ENCODE results near the gene RASD2.

The RASD2 gene

GRCh38 chr22:35518811-35519210, 21.8 kb upstream of the RASD2 start:
- DNase-seq (ENCODE audit: low spot score) = no peak

DNA sequence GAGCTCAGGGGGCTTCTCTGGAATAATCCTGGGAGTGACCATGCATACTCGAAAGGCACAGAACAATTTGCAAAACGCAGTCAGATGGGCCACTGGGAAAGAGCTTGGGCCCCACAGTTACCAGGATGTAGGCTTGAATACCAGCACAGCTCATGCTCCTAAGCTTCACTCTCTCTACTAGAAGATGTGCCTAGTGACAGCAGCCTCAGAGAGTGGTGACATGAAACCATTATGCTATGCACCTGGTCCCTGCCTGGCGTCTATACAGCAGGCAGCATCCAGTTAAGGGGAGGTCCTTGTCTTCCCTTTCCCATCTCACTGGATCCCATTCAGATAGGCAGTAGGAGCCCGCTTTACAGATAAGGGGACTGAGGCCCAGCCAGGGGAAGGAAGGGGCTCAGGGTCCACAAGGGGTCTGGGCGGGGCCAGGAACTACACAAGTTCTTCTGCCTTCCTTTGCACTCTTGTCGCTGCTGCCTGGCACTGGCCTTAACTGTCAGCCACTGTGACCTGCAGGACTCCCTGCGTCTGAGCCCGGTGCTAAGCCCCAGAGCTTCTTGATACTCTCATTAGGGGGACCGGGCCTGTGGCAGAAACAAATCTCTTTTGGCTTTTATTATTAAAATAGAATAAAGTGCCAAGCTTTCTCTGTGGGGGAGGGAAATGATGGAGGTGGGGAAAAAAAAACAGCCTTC, 21.2 kb upstream of the RASD2 start:
- DNase-seq (ENCODE audit: low spot score) = no peak

DNA sequence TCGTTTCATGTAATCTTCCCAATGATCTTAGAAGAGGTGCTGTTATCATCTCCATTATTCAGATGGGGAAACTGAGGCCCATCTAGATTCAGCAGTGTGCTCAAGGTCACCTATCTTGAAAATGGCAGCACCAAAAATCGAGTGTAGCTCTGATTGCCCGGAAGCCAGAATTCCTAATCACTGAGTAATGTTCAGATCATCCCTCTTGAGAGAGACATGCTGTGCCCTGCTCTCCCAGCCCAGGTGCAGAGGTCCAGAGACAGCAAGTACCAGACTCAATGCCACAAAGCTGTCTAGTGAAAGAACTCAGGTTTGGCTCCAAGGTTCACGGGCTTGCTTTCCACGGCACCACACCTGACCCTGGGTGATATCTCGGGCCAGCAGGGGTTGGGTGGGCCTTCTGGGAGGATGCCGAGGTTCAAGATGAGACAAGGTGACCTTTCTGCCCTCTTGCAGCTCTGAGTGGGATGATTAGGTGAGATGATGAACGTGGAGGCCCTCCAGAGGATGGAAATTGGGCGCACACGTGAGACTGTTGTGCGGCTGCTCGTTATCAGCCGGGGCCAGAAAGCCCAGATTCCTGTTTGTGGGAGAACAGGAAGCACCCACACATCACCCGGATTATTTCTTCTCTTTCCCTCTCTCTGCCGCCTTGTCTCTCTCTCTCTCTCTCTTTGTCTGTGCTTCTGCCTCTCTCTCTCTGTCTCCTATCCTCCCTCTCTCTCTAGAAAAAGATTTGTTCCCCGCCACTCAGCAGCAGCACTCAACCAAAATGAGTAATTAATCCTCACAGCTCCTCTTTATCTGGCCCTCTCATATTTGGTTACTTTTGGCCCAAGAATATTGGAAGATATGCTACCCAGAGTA, 19.0 kb upstream of the RASD2 start:
- no peak for DNase-seq (ENCODE audit: low spot score)

GRCh38 chr22:35522225-35523149, 18.1 kb upstream of the RASD2 start:
- DNase-seq (ENCODE audit: low spot score) = no peak

- DNase-seq (ENCODE audit: low spot score) = no peak
Measured at GRCh38 chr22:35523167-35523947, 17.3 kb upstream of the RASD2 start.

DNA sequence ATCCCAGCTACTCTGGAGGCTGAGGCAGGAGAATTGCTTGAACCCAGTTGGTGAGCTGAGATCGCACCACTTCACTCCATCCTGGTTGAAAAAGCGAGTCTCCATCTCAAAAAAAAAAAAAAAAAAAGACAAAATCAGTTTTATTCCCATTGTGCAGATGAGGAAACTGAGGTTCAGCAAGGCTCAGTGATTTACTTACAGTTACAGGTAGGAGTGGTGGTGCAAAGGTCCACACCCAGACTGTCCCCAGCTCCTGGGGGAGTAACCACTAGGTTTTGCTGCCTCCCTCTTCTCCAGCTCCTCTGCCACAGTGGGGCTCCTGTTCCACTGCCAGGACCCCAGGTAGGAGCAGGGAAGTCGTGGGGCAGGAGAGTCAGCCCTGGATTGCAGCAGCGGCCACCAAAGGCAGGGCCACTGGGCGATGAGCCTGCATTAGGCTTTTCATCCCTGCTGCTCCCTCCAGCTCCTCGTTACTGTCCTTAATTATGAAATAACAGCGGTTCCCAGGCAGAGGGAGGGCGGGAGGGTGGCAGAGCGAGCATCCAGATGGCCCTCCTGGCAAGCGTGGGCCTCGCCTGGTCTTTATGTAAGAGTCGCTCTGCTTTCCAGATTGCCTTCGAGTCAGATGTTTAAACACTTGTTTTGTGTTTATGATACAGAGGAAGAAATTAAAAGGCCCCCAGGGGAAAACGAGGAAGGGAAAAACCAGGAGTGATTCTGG, 15.5 kb upstream of the RASD2 start:
- DNase-seq (ENCODE audit: low spot score) = no peak

GRCh38 chr22:35525687-35526332, 14.8 kb upstream of the RASD2 start:
- DNase-seq (ENCODE audit: low spot score) = no peak

- DNase-seq (ENCODE audit: low spot score) = no peak
Measured at GRCh38 chr22:35526333-35526979, 14.2 kb upstream of the RASD2 start.

GRCh38 chr22:35528927-35529326, 11.7 kb upstream of the RASD2 start:
- no peak for DNase-seq (ENCODE audit: low spot score)

DNA sequence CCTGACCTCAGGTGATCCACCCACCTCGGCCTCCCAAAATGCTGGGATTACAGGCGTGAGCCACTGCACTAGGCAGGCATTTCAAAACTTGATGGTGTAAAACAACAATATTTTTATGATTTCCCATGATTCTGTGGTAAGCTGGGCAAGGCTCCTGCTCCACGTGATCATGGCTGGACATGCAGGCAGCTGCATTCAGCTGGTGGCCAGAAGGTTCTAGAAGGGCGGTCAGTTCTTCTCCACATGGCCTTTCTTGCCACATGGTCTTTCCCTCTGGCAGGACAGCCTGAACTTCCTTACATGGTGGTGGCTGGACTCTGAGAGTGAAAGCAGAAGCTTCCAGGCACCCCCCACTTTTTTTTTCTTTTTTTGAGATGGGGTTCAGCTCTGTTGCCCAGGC, 9.9 kb upstream of the RASD2 start:
- no peak for DNase-seq (ENCODE audit: low spot score)

- no peak for DNase-seq (ENCODE audit: low spot score)
Measured at GRCh38 chr22:35531202-35531601, 9.4 kb upstream of the RASD2 start.

DNA sequence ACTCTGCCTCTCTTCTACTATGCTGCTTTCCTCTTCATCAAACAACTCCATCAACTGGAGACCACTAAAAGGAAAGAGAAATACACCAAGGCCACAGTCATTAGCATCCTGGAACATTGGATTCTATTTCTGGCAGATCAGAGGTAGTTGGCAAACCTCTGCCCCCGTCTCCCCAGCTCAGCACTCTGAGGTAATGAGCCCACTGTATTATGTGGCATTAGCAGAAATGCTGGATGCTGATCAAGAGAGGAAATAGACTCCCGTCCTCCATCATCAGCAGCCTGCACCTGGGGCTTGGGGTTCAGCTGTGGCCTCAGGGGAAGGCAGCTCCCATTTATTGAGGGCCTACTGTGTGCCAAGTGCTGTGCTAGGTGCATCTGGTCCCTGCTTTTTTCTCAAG, 9.0 kb upstream of the RASD2 start:
- no peak for DNase-seq (ENCODE audit: low spot score)

GRCh38 chr22:35533365-35534029, 7.1 kb upstream of the RASD2 start:
- no peak for DNase-seq (ENCODE audit: low spot score)

GRCh38 chr22:35534091-35534490, 6.5 kb upstream of the RASD2 start:
- DNase-seq (ENCODE audit: low spot score) = no peak

- no peak for DNase-seq (ENCODE audit: low spot score)
Measured at GRCh38 chr22:35537232-35537631, 3.4 kb upstream of the RASD2 start.

DNA sequence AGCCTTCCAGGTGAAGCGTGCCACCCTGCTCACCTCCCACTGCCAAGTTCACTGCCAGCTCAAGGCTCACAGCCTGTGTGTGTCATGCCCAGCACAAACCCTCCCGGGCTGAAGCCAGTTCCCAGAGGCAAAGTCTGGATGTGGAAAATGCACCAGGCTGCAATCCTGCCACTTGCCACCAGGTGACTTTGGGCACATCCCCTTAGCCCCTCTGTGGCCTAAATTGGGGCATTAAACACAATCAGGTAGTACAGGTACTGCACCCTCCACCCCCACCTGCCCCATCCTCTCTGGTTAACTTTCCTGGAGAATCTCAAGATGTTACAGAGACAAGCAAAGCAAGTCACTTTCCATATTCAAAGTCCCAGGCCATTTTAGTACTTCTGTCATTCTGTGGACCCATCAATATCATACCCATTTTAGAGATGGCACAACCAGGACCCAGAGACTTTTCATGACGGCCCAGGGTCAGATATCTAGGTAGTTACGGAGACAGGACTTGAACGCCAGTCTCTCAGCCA, 1.8 kb upstream of the RASD2 start:
- DNase-seq (ENCODE audit: low spot score) = peak; percentile 55

DNA sequence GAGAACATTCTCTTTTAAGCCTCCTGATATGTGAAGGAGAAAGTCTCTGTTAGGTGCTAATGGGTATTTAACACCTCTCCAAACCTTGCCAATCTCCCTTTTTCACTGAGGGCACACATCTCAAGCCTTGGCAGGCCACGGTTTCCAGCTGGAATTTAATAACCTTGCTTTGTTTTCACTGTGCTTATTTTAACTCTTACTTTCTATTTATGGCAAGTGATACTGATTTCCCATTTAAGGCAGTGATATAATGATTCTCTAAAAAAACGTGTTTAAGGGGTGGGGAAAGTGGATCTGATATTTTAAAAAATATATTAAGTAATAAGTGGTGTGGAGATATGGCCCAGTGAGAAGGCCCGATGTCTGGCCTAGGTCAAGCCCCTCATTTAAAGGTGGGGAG, 1.1 kb upstream of the RASD2 start:
- DNase-seq (ENCODE audit: low spot score) = no peak

DNA sequence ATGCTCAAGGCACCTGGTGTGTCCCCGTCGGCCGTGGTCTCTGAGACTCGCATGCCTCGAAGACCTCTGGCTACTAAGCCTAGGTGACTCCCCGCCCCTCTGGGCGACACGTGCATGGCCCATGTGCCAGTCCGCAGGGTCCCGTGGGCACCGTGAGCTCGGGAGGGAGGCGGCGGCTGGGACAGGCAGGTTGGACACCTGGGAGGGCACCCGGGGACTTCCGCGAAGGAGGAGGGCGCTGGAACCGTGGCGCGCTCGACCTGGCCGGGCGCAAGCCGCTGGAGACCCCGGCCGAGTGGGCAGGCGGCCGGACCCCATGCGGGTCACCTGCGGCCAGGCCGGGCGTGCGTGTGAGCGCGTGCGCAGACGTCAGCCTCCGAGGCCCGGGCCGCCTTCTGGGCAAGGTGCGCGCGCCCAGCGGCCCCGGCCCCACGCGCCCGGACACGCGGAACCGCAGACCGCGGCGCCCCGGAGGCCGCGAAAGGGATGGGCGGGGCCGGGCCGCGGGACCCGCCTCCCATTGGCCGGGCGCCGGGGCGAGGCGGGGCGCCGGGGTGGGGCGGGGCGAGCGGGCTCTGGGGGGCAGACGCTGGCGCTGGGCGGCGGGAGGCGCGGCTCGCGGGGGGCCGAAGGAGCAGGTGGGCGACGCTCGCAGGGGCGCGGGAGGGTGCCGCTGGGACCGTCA, 579 bp upstream of the RASD2 start:
- peak; percentile 93 for DNase-seq (ENCODE audit: low spot score)

Measured in AG08396 (cell line).